ENCODE data around the gene OR2T6. TPM values are rescaled to one million over a fixed set of nuclear protein-coding genes. Genes with fewer than 3 reads are reported as not detected.

OR2T6 gene, protein sequence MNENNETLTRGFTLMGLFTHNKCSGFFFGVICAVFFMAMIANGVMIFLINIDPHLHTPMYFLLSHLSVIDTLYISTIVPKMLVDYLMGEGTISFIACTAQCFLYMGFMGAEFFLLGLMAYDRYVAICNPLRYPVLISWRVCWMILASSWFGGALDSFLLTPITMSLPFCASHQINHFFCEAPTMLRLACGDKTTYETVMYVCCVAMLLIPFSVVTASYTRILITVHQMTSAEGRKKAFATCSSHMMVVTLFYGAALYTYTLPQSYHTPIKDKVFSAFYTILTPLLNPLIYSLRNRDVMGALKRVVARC
- total RNA-seq, result not detected in 2 replicates

DNA sequence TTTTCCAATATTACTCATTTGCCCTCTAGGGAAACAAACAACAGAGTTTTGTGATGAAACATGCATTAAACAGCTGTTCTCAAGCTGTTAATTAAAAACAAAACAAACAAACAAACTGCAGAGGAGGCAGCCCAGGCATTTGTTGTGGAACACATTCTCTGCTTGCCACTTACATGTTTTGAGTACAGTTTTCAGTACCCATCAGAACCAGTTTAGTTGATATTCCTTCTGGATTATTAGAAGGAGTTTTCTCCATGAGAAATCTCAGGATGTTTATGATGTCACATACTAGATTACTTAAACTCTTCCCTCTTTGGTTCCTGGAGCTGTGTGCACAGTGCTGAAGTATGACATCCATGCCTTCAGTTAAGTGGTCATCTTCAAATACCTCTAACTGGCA is at the start of gene OR2T6:
Gene OR2T6, plus strand, starts transcription at position 301 of the 400 bp plus-strand sequence. CDS start 11,863 bp downstream, outside the sequence.

DNA sequence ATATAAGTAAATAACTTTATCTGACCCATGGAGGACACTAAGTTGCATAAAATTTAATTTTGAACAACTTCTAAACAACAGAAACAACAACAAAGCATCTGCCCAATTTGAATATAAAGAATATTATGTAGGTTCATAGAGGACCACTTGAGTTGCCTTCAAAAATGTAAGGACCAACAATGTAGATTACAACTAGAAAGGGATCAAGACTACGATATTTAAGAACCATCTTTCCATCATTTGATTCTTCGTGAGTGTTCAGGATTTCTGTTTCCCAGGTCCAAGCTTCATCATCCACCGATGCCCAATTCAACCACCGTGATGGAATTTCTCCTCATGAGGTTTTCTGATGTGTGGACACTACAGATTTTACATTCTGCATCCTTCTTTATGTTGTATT is 27.1 kb upstream of the OR2T6 start, which contains the start of gene OR14C36:
Gene OR14C36, plus strand, starts transcription at position 301 of the 400 bp plus-strand sequence. Its CDS starts 0 bp downstream, at position 301.

DNA sequence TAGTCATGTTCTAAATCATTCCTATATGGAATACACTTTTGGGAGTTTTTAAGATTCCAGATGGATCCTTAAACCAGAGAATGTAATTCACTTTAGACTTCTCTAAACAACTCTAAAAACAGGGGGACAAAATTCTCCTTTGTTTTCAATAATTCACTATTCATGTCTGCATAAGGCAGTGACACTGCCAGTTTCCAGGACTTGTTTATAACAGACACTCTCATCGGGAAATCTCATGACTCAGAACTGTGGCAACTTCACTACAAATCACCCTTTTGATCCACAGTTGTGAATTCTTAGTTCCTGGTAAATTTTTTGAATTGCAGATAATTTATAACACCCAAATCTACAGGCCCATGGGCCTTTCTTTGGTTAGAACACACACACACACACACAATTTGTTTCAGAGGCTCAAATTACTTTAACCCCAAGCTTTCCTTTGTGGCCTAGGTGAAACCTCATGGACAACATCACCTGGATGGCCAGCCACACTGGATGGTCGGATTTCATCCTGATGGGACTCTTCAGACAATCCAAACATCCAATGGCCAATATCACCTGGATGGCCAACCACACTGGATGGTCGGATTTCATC is 14.3 kb upstream of the OR2T6 start, which contains the start of gene OR2T4:
Gene OR2T4, plus strand, starts transcription at position 545 of the 595 bp plus-strand sequence. Its CDS starts 0 bp downstream, at position 545.

DNA sequence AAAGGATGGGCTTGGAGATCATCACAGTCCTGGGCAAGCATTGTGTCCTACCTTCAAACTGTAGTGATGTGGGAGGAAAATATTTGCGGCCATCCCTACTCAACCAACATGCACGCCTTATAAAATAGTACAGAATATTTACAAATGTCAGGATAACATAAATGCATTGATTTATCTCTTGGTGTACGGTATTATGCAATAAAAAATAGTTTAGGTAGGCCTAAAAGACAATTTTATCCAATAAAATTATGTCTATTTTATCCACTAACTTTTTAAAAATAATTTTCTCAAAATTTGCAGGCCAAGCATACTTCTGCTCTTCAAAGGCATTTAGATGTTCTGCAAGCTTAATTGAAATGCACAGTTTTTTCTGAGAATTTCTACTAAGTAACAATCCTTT is 27.2 kb downstream of the OR2T6 start, which contains the start of gene OR2T1:
Gene OR2T1, plus strand, starts transcription at position 301 of the 400 bp plus-strand sequence. CDS start 3,100 bp downstream, outside the sequence.

Other genes starting within 250 kb of the OR2T6 start
- gene OR2M5, start 230.6 kb upstream of the OR2T6 start, total RNA-seq, result not detected in 2 replicates
- not detected in 2 replicates for gene OR2M2, start 200.9 kb upstream of the OR2T6 start, total RNA-seq
- not detected in 2 replicates for gene OR2M3, start 178.5 kb upstream of the OR2T6 start, total RNA-seq
- gene OR2M4, start 144.3 kb upstream of the OR2T6 start, total RNA-seq, result not detected in 2 replicates
- not detected in 2 replicates for gene OR2T33, start 97.8 kb upstream of the OR2T6 start, total RNA-seq
- not detected in 2 replicates for gene OR2T12, start 72.3 kb upstream of the OR2T6 start, total RNA-seq
- gene OR2M7, start 51.2 kb upstream of the OR2T6 start, total RNA-seq, result not detected in 2 replicates
- not detected in 2 replicates for gene OR14C36, start 27.0 kb upstream of the OR2T6 start, total RNA-seq
- gene OR2T4, start 14.1 kb upstream of the OR2T6 start, total RNA-seq, result not detected in 2 replicates
- not detected in 2 replicates for gene OR2T1, start 27.3 kb downstream of the OR2T6 start, total RNA-seq
- gene OR2T2, start 69.9 kb downstream of the OR2T6 start, total RNA-seq, result not detected in 2 replicates
- gene OR2T3, start 97.6 kb downstream of the OR2T6 start, total RNA-seq, result not detected in 2 replicates
- gene OR2T5, start 112.8 kb downstream of the OR2T6 start, total RNA-seq, result not detected in 2 replicates
- gene OR2G6, start 132.3 kb downstream of the OR2T6 start, total RNA-seq, result not detected in 2 replicates
- not detected in 2 replicates for gene OR2T29, start 187.0 kb downstream of the OR2T6 start, total RNA-seq
- not detected in 2 replicates for gene OR2T34, start 199.0 kb downstream of the OR2T6 start, total RNA-seq
- gene OR2T10, start 222.0 kb downstream of the OR2T6 start, total RNA-seq, result not detected in 2 replicates